ENCODE data around the gene USP7.
"Not testable (repeated sequence)": the region's sequence is repeated elsewhere in the genome, so short reads cannot be mapped to it uniquely, and the experiment has no call there.

The USP7 gene

GRCh38 chr16:8898660-8899318, 64.9 kb downstream of the USP7 start:
- no peak for DNase-seq

GRCh38 chr16:8894736-8895334, 68.9 kb downstream of the USP7 start:
- DNase-seq: no peak

GRCh38 chr16:8893976-8894690, 69.6 kb downstream of the USP7 start:
- no peak for DNase-seq

- DNase-seq: no peak
Observed at GRCh38 chr16:8893426-8893825, 70.3 kb downstream of the USP7 start.

GRCh38 chr16:8892101-8892575, 71.6 kb downstream of the USP7 start:
- no peak for DNase-seq

DNA sequence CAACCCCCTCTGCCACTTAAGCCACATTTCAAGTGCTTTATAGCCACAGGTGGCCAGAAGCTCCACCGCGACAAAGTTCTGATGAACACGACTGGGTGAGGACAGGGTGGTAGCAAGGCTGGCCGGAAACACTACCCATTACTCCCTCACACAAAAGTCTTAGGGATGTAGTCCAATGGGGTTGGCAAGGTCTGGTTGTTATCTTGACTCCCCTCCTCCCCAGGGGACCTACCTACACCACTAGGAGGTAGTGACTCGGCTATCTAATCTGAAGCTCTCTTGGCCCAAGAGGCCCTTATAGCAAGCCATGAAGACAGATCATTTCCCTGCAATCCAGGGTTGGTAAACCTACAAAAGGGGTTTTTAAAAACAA, 73.2 kb downstream of the USP7 start:
- no peak for DNase-seq

DNA sequence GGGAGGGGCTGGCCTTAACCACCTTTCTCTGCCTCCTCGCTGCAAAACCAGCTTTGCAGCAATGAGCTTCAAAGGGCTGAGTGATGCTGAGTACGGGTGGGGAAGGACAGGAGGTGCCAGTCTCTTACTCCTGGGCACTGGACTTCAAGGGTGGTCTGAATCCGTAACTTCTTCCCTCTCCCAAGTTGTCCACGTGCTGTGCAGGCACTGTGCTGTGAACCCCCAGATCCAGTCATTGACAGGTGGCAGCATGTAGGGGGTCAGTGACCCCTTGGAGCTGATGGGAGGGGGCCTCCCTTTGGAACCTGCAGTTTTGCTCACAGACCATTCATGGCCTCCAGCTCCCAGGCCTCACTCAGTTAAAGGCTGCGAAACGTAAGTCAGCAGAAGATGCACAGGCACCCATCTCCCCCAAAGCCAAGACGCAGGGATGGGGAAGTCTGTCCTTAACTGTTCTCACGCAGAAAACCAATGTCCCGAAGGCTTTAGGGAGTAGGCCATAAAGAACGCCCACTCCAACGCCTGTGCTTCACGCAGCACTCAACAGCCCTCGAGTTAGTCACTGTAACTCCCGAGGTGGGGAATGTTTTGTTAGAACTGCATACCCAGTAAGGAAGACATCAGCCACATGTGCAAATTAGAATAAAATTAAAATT, 73.7 kb downstream of the USP7 start:
- DNase-seq: no peak

- DNase-seq: no peak
Observed at GRCh38 chr16:8888951-8889892, 74.5 kb downstream of the USP7 start.

DNA sequence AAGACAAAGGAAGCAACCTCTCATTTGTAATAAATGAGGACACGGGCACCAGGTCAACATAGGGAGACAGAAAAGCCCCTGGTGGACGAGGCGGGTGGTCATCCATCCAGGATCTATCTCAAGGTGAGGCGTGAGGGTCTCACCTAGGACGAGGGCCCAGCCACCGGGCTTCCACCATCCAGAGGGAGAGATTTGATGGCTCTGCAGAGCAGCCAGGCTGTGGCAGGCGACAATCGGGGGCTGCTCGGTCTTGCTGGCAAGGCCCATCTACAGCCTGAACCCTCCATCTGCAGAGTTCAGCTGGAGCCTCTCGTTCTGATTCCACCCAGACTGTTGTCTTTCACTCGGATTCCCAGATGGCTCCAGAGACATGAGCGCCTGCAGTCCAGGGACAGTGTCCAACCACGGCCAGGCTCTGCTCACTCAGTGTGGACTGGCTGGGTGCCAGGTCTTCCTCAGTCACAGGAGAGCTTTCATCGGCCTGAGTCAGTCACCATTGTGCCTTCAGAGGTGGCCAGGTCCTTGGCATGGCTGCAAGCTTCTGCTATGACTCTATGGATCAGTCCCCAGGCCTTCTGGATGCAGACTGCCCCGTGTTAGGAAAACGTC, 75.7 kb downstream of the USP7 start:
- DNase-seq: no peak

- no peak for DNase-seq
Observed at GRCh38 chr16:8887431-8887765, 76.3 kb downstream of the USP7 start.

DNA sequence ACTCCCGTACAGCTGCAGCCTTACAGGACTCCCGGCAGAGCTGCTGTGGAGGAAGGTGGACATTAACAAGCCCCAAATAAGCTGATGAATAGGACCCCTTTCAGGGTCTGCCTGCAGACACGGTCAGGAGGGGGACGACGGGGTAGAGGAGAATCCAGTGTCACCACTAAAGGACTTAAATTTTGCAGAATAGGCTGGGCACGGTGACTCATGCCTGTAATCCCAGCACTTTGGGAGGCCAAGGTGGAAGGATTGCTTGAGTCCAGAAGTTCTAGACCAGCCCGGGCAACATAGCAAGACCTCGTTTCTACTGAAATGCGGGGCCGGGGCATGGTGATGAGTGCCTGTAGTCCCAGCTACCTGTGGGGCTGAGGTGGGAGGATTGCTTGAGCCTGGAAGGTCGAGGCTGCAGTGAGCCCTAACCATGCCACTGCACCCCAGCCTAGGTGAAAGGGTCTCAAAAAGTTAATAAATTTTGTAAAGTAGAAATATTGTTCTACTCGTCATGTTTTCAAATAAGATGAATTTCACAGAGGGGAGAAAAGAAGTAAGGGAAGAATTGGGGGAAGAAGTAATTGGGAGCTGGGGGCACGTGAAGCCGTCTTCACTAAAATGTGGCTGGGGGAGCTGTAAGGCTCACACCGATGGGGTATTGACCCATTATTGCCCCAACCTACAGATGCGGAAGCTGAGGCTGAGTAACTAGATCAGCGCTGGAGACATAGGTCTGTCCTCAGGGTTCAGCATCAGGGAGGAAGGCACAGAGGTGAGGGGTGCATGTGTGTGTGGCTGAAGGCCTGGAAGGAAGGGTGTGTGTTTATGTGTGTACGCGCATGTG, 76.9 kb downstream of the USP7 start:
- DNase-seq: no peak

DNA sequence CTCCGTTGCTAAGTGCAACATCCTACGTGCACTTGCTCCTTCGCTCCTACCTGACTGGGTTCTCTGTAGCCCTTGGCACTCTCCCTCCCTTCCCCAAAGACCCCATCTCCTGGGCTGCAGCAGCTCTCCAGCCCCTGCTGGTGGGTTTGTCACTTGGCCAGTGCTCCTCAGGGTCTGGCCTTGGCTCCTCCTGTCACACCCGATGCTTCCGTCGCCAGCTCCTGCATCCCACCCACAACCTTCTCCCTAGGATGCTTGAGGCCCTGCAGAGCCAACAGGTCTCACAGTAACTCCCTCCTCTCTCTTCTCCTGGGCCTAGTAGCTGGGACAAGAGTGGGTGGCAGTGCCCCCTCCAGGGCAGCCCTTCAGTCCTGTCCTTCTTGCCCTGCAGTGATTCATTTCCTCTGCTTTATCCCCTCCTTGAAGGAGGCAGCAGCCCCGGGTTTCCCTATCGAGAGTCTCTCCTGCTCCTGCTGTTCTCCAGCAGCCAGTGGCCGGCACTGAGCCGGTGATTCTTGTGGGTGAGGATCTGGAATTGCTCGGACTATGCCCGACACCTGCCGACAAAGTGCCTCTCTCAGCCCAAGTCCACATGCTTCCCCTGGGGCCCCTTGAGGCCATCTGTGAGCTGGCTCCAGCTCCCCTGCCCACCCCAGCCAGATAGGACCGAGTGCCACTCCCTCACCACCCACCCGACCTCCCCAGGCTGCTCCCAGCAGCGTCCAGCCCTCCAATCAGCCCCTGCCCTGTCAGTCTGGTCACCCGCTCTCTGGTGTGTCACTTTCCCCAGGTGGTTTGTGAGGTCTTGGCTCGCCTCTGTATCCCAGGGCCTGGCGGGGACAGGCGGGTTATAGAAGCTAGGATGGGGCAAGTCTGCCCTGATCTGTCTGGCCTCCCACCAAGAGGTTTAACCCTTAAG, 77.8 kb downstream of the USP7 start:
- no peak for DNase-seq

- DNase-seq: no peak
Observed at GRCh38 chr16:8882725-8883377, 80.9 kb downstream of the USP7 start.

GRCh38 chr16:8882041-8882617, 81.6 kb downstream of the USP7 start, which contains the start of gene LITAFD:
TSS of gene LITAFD (plus strand) at chr16:8882351. CDS start at chr16:8884356, 2,005 bp downstream.
- DNase-seq: no peak

GRCh38 chr16:8880839-8881510, 82.7 kb downstream of the USP7 start:
- DNase-seq: no peak

- DNase-seq: no peak
Observed at GRCh38 chr16:8878523-8878911, 85.2 kb downstream of the USP7 start.

- no peak for DNase-seq
Observed at GRCh38 chr16:8877894-8878522, 85.7 kb downstream of the USP7 start.

- not testable (repeated sequence) for DNase-seq
Observed at GRCh38 chr16:8875317-8875716, 88.4 kb downstream of the USP7 start.
